HG03520 (cell line): ENCODE results near the gene RBM25.
"Not testable (repeated sequence)": the region's sequence is repeated elsewhere in the genome, so short reads cannot be mapped to it uniquely, and the experiment has no call there.

Experiments
- ATAC-seq: cut with Tn5 transposase; IDR thresholded peaks from one replicate; pipeline ENCODE4 v1.9.1; 2021; ENCODE audit warnings: mild to moderate bottlenecking, moderate library complexity; ENCODE audit not compliant: unreplicated experiment

RBM25 gene

DNA sequence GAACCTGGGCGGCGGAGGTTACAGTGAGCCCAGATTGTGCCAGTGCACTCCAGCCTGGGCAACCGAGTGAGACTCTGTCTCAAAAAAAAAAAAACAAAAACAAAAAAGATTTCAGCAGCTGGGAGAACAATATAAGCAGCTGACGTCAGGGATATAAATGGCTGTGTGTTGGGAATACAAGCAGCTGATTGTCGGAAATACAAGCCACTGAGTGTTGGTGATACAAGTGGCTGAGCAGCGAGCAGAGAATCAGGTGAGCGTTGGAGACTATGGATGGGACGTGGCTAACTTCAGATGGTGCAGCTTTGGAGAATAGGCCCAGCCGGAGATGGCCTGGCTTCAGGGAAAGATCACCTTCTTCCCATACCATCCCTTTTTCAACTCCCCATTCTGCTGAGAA, 109.9 kb downstream of the RBM25 start:
- no peak for ATAC-seq

GRCh38 chr14:73168691-73169090, 110.4 kb downstream of the RBM25 start:
- no peak for ATAC-seq

GRCh38 chr14:73169855-73170254, 111.5 kb downstream of the RBM25 start:
- ATAC-seq, result not testable (repeated sequence)

- ATAC-seq, result no peak
These were observed 112.4 kb downstream of the RBM25 start for GRCh38 chr14:73170686-73171085.

GRCh38 chr14:73172500-73172899, 114.2 kb downstream of the RBM25 start:
- ATAC-seq, result no peak

- ATAC-seq, result no peak
These were observed 114.9 kb downstream of the RBM25 start for GRCh38 chr14:73173092-73173735.
